Fibroblast of the aortic adventitia (primary cell): ENCODE data around the gene BCR. TPM values are rescaled to one million over a fixed set of nuclear protein-coding genes. Genes with fewer than 3 reads are reported as not detected.
"Not testable (repeated sequence)": the region's sequence is repeated elsewhere in the genome, so short reads cannot be mapped to it uniquely, and the experiment has no call there.

Experiments
- DNase-seq: peaks from one replicate; pipeline ENCODE4 v3.0.0-alpha.2; 2010; ENCODE audit warnings: low read depth
- H3K4me3 ChIP-seq: 2 replicates; pipeline ENCODE4 v1.5.1; 2011; ENCODE audit warnings: low read depth, mild to moderate bottlenecking, control low read depth, low read length, moderate library complexity
- CTCF ChIP-seq: IDR thresholded peaks from 2 replicates; pipeline ENCODE4 v1.5.1; 2011; ENCODE audit warnings: mild to moderate bottlenecking, low read length, control low read depth, inconsistent platforms; ENCODE audit not compliant: insufficient read depth
- small RNA-seq: library from RNA; depleted of rRNA; stranded (forward); fragments of <200 nt; gene quantifications from one replicate; pipeline ENCODE3, GENCODE V24; 2012
- total RNA-seq: library from RNA; depleted of rRNA; stranded (reverse); fragments of >200 nt; gene quantifications from 2 replicates; pipeline ENCODE4 v1.2.3, GENCODE V29; 2012; ENCODE audit warnings: low replicate concordance

Gene BCR
- total RNA-seq, 1 donor, result 37.3 TPM

DNA sequence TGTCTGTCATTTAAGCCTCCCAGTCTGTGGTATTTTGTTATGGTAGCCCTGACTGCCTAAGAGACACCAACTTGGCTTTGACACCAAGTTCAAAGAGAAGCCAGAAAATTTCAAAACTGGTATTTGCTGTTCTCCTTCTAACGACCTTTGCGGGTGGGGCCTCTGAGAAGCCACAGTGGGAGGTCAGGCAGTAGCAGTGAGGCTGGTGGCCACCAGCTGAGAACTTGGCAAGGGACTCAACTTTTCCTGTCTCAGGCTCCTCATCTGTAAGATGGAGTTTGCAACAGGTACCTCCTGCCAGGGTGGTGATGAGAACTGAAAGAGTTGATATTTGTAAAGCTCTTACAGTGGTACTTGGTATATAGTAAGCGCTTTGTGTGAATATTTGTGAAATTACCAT is 183.4 kb downstream of the BCR start:
- no peak overlapping the region for H3K4me3 ChIP-seq
- TF ChIP-seq CTCF, result no peak
- no peak for DNase-seq

- TF ChIP-seq CTCF, result no peak
- DNase-seq, result no peak
- H3K4me3 ChIP-seq, result no peak overlapping the region
These were observed 184.1 kb downstream of the BCR start for GRCh38 chr22:23364389-23364788.

DNA sequence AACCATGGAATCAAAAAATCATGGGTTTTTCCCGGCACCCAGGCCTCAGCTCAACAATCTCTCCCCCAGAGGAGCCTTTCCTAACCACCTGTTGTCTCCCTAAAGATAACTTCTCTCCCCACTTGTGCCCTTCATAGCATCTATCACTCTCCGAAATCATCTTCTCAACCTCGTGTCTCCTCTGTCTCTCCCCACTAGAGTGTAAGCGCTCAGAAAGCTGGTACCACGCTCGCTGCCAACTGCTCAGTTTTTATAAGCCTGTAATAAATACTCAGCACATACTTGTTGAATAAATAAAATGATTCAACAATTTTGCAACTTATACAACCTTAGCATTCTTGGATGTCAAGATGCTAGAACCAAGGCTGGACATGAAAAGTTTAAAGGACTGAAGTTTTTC is 185.2 kb downstream of the BCR start:
- no peak for DNase-seq
- H3K4me3 ChIP-seq, result no peak overlapping the region
- TF ChIP-seq CTCF, result no peak

- no peak for DNase-seq
These were observed 185.7 kb downstream of the BCR start for GRCh38 chr22:23365961-23366360.

DNA sequence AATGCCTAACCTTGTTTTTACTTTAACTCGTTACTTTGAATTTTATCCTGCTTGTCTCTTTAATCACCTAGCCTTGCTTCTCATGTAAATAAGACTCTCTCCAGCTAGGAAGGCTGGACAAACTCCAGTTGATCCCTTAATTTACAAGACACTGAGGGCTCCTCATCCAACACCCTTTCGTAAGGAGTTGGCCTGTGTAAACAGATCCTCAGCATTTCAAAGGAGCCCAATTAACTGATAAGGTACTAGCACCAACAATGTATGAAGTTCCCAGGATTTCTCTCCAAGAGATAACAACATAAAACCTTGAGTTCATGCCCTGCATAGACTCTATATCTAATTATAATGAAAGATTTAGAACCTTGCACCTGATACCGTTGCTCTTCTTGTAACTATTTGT is 186.9 kb downstream of the BCR start:
- H3K4me3 ChIP-seq, DNase-seq: not testable (repeated sequence)

More at GRCh38 chr22:23365961-23366360, 185.7 kb downstream of the BCR start:
- no peak for TF ChIP-seq CTCF
- no peak overlapping the region for H3K4me3 ChIP-seq

Small RNA genes within 50 kb of the gene (small RNA-seq; reads per million reads assigned to genes)
- gene BCRP8 (not detected), gene RF00017 (not detected), gene RF00066 (not detected), gene RN7SL263P (not detected)

Other genes with a start within 250 kb of the BCR start
- gene GNAZ, start 110.0 kb upstream of the BCR start, total RNA-seq, result 1.3 and 3.1 TPM in 2 replicates
- gene RSPH14, start 38.5 kb upstream of the BCR start, total RNA-seq, result not detected in 2 replicates
- 3.5 and 4.6 TPM in 2 replicates for gene RAB36, start 35.0 kb upstream of the BCR start, total RNA-seq